ENCODE data around the gene IRF5.

IRF5 gene

GRCh38 chr7:128928882-128929788, 8.6 kb upstream of the IRF5 start:
- Histone ChIP-seq H3K4me3 (ENCODE audit: low read length) (no peak overlapping the region), H3K27me3 (ENCODE audit: control insufficient read depth, insufficient read depth, low read length) (peaks cover 4% of the 10 kb centered on the region), H3K36me3 (ENCODE audit: control insufficient read depth, insufficient read depth, low read length) (no peaks in the 10 kb centered on the region), H3K9me3 (ENCODE audit: control insufficient read depth, low read length) (no peaks in the 10 kb centered on the region), H3K9ac (ENCODE audit: low read length) (no peak overlapping the region), H3K4me1 (ENCODE audit: control insufficient read depth, insufficient read depth, low read length) (peaks cover 6% of the 10 kb centered on the region)

- H3K36me3 ChIP-seq (ENCODE audit: control insufficient read depth, insufficient read depth, low read length) = no peaks in the 10 kb centered on the region
- no peak overlapping the region for H3K4me3 ChIP-seq (ENCODE audit: low read length)
- no peak overlapping the region for H3K9ac ChIP-seq (ENCODE audit: low read length)
- H3K4me1 ChIP-seq (ENCODE audit: control insufficient read depth, insufficient read depth, low read length) = peaks cover 6% of the 10 kb centered on the region
- peaks cover 4% of the 10 kb centered on the region for H3K27me3 ChIP-seq (ENCODE audit: control insufficient read depth, insufficient read depth, low read length)
- H3K9me3 ChIP-seq (ENCODE audit: control insufficient read depth, low read length) = no peaks in the 10 kb centered on the region
Observed at GRCh38 chr7:128931190-128931798, 6.4 kb upstream of the IRF5 start.

GRCh38 chr7:128931965-128932861, 5.5 kb upstream of the IRF5 start:
- no peaks in the 10 kb centered on the region for H3K36me3 ChIP-seq (ENCODE audit: control insufficient read depth, insufficient read depth, low read length)
- peaks cover 6% of the 10 kb centered on the region for H3K4me1 ChIP-seq (ENCODE audit: control insufficient read depth, insufficient read depth, low read length)
- no peaks in the 10 kb centered on the region for H3K9me3 ChIP-seq (ENCODE audit: control insufficient read depth, low read length)
- peaks cover 4% of the 10 kb centered on the region for H3K27me3 ChIP-seq (ENCODE audit: control insufficient read depth, insufficient read depth, low read length)
- no peak overlapping the region for H3K4me3 ChIP-seq (ENCODE audit: low read length)
- no peak overlapping the region for H3K9ac ChIP-seq (ENCODE audit: low read length)

- Histone ChIP-seq H3K4me1 (ENCODE audit: control insufficient read depth, insufficient read depth, low read length) (peaks cover 6% of the 10 kb centered on the region), H3K9ac (ENCODE audit: low read length) (no peak overlapping the region), H3K27me3 (ENCODE audit: control insufficient read depth, insufficient read depth, low read length) (peaks cover 8% of the 10 kb centered on the region), H3K9me3 (ENCODE audit: control insufficient read depth, low read length) (no peaks in the 10 kb centered on the region), H3K4me3 (ENCODE audit: low read length) (no peak overlapping the region), H3K36me3 (ENCODE audit: control insufficient read depth, insufficient read depth, low read length) (no peaks in the 10 kb centered on the region)
Observed at GRCh38 chr7:128932862-128933179, 4.9 kb upstream of the IRF5 start.

GRCh38 chr7:128933180-128933891, 4.4 kb upstream of the IRF5 start:
- H3K9me3 ChIP-seq (ENCODE audit: control insufficient read depth, low read length) = no peaks in the 10 kb centered on the region
- no peaks in the 10 kb centered on the region for H3K36me3 ChIP-seq (ENCODE audit: control insufficient read depth, insufficient read depth, low read length)
- H3K9ac ChIP-seq (ENCODE audit: low read length) = no peak overlapping the region
- peaks cover 9% of the 10 kb centered on the region for H3K27me3 ChIP-seq (ENCODE audit: control insufficient read depth, insufficient read depth, low read length)
- peaks cover 7% of the 10 kb centered on the region for H3K4me1 ChIP-seq (ENCODE audit: control insufficient read depth, insufficient read depth, low read length)
- no peak overlapping the region for H3K4me3 ChIP-seq (ENCODE audit: low read length)

GRCh38 chr7:128934361-128935341, 3.1 kb upstream of the IRF5 start:
- Histone ChIP-seq H3K9me3 (ENCODE audit: control insufficient read depth, low read length) (no peaks in the 10 kb centered on the region), H3K27me3 (ENCODE audit: control insufficient read depth, insufficient read depth, low read length) (peaks cover 19% of the 10 kb centered on the region), H3K4me1 (ENCODE audit: control insufficient read depth, insufficient read depth, low read length) (peaks cover 11% of the 10 kb centered on the region)

GRCh38 chr7:128935342-128935730, 2.4 kb upstream of the IRF5 start:
- no peaks in the 10 kb centered on the region for H3K36me3 ChIP-seq (ENCODE audit: control insufficient read depth, insufficient read depth, low read length)
- H3K4me1 ChIP-seq (ENCODE audit: control insufficient read depth, insufficient read depth, low read length) = peaks cover 11% of the 10 kb centered on the region
- H3K4me3 ChIP-seq (ENCODE audit: low read length) = no peak overlapping the region
- peaks cover 24% of the 10 kb centered on the region for H3K27me3 ChIP-seq (ENCODE audit: control insufficient read depth, insufficient read depth, low read length)
- no peaks in the 10 kb centered on the region for H3K9me3 ChIP-seq (ENCODE audit: control insufficient read depth, low read length)
- no peak overlapping the region for H3K9ac ChIP-seq (ENCODE audit: low read length)

More at GRCh38 chr7:128934361-128935341, 3.1 kb upstream of the IRF5 start:
- Histone ChIP-seq H3K4me3 (ENCODE audit: low read length) (no peak overlapping the region), H3K9ac (ENCODE audit: low read length) (no peak overlapping the region), H3K36me3 (ENCODE audit: control insufficient read depth, insufficient read depth, low read length) (no peaks in the 10 kb centered on the region)

GRCh38 chr7:128936798-128937197, 929 bp upstream of the IRF5 start:
- peaks cover 24% of the 10 kb centered on the region for H3K27me3 ChIP-seq (ENCODE audit: control insufficient read depth, insufficient read depth, low read length)
- H3K9ac ChIP-seq (ENCODE audit: low read length) = no peak overlapping the region
- H3K4me1 ChIP-seq (ENCODE audit: control insufficient read depth, insufficient read depth, low read length) = peaks cover 11% of the 10 kb centered on the region
- no peaks in the 10 kb centered on the region for H3K36me3 ChIP-seq (ENCODE audit: control insufficient read depth, insufficient read depth, low read length)
- H3K9me3 ChIP-seq (ENCODE audit: control insufficient read depth, low read length) = no peaks in the 10 kb centered on the region
- no peak overlapping the region for H3K4me3 ChIP-seq (ENCODE audit: low read length)

GRCh38 chr7:128937271-128937646, 468 bp upstream of the IRF5 start:
- peak overlapping the region; percentile 57 for H3K9ac ChIP-seq (ENCODE audit: low read length)
- no peaks in the 10 kb centered on the region for H3K9me3 ChIP-seq (ENCODE audit: control insufficient read depth, low read length)
- H3K4me3 ChIP-seq (ENCODE audit: low read length) = no peak overlapping the region
- H3K36me3 ChIP-seq (ENCODE audit: control insufficient read depth, insufficient read depth, low read length) = no peaks in the 10 kb centered on the region
- peaks cover 11% of the 10 kb centered on the region for H3K4me1 ChIP-seq (ENCODE audit: control insufficient read depth, insufficient read depth, low read length)
- H3K27me3 ChIP-seq (ENCODE audit: control insufficient read depth, insufficient read depth, low read length) = peaks cover 24% of the 10 kb centered on the region

- H3K9me3 ChIP-seq (ENCODE audit: control insufficient read depth, low read length) = no peaks in the 10 kb centered on the region
- H3K9ac ChIP-seq (ENCODE audit: low read length) = peak overlapping the region; percentile 57
- H3K36me3 ChIP-seq (ENCODE audit: control insufficient read depth, insufficient read depth, low read length) = no peaks in the 10 kb centered on the region
- peak overlapping the region; percentile 60 for H3K4me3 ChIP-seq (ENCODE audit: low read length)
- H3K27me3 ChIP-seq (ENCODE audit: control insufficient read depth, insufficient read depth, low read length) = peaks cover 20% of the 10 kb centered on the region
- H3K4me1 ChIP-seq (ENCODE audit: control insufficient read depth, insufficient read depth, low read length) = peaks cover 5% of the 10 kb centered on the region
Observed at GRCh38 chr7:128938544-128939074, 882 bp downstream of the IRF5 start.

Measured in mucosa of stomach (tissue), 1 donor.